GM21825 (cell line): Measurements from ENCODE around the gene UPK3BL2.
"Not testable (repeated sequence)": the region's sequence is repeated elsewhere in the genome, so short reads cannot be mapped to it uniquely, and the experiment has no call there.

Experiments used
- ATAC-seq: cut with Tn5 transposase; IDR thresholded peaks from one replicate; pipeline ENCODE4 v1.9.1; 2021; ENCODE audit warnings: mild to moderate bottlenecking, moderate library complexity; ENCODE audit not compliant: unreplicated experiment

UPK3BL2 gene

GRCh38 chr7:102531583-102531982 is 11.9 kb downstream of the UPK3BL2 start:
- not testable (repeated sequence) for ATAC-seq

DNA sequence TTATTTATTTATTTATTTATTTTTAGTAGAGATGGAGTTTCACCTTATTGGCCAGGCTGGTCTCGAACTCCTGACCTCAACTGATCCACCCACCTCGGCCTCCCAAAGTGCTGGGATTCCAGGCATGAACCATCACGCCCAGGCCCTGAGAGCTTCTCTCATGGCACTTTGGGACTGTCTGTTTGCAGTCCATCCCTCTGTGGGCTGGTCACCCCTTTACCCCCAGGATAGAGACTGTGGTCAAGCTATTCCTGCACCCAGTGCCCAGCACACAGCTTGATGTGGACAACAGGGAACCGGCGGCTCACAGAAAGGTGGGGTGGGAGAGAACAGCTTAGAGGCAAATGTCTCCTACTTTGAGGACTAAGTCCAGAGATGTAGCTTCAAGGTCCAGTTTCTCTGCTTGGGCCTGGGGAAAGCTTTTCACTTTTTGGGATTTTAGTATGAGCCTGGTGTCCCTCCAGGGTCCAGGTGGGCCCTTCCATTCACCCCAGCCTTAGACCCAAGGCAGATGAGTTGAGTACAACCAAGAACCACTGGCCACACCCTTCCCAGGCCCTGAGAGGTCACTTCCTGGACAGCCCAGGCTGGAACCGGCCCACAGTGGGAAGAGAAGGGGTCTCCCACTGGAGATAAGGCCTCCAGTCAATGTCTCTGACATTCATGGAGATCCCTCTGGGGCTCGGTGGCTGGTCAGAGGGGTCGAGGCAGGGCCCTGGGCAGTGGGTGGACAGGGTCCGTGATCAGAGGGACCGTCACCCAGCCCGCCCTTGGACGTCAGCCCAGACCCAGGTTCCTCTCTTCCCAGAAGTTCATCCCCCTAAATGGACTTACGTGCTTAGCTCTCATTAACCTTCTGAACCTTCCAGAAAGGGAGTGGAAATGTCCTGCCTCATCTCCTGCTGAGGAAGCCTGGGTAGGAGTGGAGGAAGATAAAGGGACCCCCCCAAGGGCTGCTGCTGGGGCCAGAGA is 15.4 kb downstream of the UPK3BL2 start:
- ATAC-seq = not testable (repeated sequence)

GRCh38 chr7:102527182-102527581 is 16.3 kb downstream of the UPK3BL2 start:
- ATAC-seq = not testable (repeated sequence)

GRCh38 chr7:102524803-102525202 is 18.7 kb downstream of the UPK3BL2 start:
- not testable (repeated sequence) for ATAC-seq

DNA sequence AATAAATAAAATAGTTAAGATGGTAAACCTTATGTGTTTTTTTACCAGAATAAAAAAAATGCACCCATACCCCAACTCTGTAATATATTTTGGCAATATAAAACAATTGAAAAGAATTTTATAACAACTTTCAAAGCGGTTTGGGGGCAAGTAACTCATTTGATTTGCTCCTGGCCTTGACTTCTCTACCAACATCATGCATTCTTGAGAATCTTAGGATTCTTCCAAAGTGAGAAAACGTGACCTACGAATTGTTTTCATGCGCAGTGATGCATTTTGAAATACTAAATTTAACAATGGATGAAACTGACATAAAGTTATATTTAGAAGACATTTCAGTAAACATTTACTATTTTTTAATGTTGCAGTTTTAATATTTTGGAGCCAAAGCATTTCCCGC is 22.7 kb downstream of the UPK3BL2 start:
- not testable (repeated sequence) for ATAC-seq

- peak; percentile 65 for ATAC-seq
Measured at GRCh38 chr7:102517550-102518147, 25.8 kb downstream of the UPK3BL2 start, which contains the start of gene RASA4B. RASA4B (minus strand) TSS chr7:102517777; CDS start chr7:102517710, 67 bp downstream.

DNA sequence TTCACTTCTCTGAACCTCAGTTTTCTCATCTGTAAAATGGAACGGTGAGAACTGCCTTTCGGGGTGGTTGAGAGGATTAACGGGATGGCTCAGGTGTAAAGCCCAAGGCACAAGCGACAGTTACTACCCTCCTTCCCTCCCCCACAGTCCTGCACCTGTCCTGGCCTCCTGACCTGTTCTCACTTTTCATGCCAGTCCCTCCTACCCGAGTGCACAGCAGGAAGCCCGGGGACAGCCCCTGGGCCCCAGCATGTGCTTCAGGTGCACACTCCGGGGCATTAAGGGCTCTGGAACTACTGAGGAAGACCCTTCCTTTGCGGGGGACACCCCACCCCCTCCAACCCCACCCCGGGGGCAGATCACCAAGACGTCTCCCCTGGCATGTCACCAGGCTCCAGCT is 26.5 kb downstream of the UPK3BL2 start:
- ATAC-seq = not testable (repeated sequence)

DNA sequence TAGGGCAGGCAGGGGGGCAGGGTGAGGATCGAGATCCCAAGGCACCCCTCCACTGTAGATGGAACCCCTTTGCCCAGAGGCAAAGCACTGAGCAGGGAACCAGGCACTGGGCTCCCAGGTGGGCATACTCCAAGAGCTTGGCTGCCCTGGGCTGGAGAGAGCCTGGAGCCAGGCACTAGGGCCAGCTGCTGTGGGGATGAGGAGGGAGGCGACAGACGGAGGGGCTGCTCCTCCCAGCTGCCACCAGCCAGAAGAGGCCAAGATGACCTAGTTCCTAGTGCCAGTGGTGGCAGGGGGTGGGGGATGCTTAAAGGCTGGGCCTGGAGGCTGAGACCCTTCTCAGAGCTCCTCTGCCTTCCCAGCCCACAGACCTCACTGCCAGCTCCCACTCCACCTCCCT is 27.6 kb downstream of the UPK3BL2 start:
- ATAC-seq = peak; percentile 0

GRCh38 chr7:102514881-102515721 is 28.4 kb downstream of the UPK3BL2 start:
- peak; percentile 52 for ATAC-seq

DNA sequence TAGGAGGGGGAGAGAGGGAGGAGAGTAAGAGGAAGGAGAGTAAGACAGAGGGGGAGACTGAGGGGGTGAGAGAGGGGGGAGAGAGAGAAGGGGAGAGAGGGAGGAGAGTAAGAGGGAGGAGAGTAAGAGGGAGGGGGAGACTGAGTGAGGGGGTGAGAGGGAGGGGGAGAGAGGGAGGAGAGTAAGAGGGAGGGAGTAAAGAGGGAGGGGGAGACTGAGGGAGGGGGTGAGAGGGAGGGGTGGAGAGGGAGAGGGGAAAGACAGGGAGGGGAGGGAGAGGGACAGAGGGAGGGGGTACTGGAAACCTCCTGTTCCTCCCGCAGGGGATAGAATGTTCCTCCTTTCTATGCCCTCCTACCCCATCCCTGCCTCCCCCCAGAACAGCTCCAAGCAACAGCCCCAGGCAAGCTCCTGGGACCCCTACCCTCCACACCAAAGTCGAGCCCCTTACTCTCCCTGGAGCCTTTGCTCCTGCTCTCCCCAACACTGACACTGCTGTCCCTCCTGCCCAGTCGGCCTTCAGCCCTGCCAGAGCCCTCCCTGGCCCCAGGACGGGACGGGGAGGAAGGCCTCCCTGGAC is 30.8 kb downstream of the UPK3BL2 start:
- not testable (repeated sequence) for ATAC-seq

DNA sequence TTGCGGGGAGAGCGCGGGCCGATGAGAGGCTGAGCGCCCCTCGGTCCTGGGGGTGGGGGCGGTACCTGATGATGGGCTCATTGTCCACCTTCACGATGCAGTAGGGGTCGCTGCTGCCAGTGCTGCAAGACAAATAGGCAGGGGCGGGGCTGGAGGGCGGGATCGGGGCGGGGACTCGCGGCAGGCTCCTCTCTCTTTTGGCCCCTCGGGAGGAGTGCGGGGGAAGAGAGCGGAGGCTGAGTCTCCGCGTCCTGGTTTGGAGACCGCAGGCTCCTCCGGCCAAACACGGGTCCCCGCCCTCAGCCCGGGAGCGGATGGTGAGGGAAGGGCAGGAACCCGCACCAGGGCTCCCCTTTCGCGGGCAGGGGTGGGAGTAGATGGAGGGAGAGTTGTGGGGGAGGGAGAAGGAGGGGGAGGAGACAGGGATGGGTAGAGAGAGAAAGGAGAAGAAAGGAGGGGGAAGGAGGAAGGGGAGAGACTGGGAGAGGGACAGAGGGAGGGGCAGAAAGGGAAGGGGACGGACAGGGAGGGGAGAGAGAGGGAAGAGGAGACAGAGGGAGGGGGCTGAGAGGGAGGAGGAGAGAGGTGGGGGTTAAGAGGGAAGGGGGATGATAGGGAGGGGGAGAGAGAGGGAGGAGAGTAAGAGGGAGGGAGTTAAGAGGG is 31.5 kb downstream of the UPK3BL2 start:
- ATAC-seq = peak; percentile 31

DNA sequence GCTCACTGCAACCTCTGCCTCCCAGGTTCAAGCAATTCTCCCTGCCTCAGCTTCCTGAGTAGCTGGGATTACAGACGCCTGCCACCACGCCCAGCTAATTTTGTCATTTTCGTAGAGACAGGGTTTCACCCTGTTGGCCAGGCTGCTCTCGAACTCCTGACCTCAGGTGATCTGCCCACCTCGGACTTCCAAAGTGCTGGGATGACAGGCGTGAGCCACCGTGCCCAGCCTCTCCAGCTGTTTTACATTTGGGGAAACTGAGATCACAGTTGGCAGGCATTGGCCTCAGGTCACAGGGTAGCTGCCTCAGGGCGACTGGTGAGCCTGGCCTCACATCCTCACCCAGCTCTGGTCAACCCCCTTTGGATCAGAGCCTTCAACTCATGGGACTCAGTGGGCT is 32.9 kb downstream of the UPK3BL2 start:
- not testable (repeated sequence) for ATAC-seq

DNA sequence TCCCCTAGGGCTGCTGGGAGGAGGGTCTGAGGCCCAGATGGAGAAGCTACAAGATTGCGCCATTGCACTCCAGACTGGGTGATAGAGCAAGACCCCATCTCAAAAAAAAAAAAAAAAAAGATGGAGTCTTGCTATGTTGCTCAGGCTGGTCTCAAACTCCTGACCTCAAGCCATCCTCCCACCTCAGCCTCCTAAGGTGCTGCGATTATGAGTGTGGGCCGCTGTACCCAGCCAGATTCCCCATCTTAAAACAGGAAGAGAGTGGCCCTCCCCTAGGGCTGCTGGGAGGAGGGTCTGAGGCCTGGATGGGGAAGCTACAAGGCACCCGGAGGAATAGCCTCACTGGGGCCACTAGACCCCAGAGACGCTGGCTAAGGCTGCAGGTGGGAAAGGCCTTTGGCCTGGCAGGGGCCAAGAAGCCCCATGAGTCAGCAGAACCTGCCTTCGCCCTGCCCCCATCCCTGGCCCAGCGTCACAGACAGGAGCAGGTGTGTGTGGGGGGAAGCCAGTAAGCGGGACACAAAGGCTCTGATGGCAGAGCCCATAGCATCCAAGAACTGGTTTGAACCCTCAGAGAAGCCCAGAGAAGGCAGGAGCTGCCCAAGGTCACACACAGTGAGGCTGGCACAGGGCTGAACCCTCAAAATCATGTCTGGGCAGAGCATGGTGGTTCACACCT is 35.9 kb downstream of the UPK3BL2 start:
- not testable (repeated sequence) for ATAC-seq

DNA sequence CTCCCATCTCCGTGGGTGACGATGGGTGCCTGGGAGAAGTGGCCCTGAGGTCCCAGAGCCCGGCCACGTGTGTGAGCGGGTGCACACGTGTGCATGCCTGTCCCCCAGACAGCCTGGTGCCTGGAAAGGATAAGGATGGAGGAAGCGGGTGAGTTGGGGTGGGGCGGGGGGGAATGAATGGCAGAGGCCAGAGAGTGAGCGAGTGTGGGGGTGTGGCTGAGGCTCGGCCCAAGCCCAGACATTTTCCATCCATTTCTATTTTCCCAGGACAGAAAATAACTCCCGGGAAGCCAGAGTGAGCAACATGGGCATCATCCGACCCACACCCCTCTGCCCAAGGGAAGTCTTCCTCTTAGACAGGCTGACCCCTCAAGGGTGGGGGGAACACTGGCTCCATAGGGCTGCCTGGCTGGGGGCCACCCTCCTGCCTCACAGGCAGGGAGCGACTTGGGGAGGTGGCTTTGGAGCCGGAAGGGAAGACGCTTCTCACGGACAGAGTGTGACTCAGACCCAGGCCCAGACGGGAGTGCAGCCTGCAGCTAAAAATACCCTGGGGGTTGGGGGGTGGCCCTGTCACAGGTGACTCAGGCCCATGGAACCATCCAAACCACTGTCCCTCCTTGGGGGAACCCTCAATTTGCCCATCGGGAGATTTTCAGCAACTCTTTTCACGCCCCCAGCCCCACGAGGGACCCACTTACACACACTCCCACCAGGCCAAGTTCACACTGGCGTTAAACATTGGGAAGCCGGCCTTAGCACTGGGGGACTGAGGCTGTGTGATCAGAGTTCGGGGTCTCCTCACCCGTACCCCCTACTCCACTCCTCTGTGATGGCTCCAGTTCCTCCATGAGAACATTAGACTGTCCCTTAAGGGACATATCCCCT is 38.0 kb downstream of the UPK3BL2 start:
- not testable (repeated sequence) for ATAC-seq

DNA sequence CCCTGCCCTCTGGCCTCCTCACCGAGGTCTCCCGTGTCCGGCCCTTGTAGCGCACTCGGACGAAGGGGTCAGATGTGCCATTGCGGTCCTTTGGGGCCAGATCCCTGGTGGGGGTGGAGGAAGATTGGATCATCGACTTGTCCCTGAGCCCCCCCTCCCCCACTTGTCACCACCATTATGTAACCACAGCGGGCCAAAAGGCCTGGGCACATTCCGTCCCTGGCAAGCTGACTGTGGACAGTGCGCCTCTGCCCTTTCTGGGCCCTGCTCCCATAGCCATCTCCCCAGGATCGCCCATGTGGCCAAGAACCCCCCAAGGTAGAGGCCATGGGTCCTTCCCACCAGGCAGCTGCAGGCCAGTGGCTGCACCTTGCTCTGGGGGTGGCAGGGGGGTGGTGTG is 40.4 kb downstream of the UPK3BL2 start:
- ATAC-seq = not testable (repeated sequence)

DNA sequence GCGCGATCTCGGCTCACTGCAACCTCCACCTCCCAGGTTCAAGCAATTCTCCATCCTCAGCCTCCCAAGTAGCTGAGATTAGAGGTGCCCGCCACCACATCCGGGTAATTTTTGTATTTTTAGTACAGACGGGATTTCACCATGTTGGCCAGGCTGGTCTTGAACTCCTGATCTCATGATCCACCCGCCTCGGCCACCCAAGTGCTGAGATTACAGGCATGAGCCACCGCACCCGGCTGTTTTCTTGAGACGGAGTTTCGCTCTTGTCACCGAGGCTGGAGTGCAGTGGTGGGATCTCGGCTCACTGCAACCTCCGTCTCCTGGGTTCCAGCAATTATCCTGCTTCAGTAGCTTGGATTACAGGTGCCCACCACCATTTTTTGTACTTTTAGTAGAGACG is 45.2 kb downstream of the UPK3BL2 start:
- not testable (repeated sequence) for ATAC-seq

DNA sequence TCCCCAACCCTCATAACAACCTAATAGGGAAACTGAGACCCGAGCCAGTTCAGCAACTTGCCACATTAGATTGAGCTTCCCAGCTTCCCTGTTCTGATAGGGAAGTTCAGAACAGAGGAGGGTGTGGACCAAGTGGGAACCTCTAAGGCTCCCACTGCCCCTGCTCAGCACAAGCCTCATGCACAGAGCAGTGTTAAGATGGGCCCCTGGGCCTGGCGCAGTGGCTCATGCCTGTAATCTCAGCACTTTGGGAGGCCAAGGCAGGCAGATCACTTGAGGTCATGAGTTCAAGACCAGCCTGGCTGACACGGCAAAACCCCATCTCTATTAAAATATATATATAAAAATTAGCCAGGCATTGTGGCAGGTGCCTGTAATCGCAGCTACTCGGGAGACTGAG is 46.2 kb downstream of the UPK3BL2 start:
- not testable (repeated sequence) for ATAC-seq

DNA sequence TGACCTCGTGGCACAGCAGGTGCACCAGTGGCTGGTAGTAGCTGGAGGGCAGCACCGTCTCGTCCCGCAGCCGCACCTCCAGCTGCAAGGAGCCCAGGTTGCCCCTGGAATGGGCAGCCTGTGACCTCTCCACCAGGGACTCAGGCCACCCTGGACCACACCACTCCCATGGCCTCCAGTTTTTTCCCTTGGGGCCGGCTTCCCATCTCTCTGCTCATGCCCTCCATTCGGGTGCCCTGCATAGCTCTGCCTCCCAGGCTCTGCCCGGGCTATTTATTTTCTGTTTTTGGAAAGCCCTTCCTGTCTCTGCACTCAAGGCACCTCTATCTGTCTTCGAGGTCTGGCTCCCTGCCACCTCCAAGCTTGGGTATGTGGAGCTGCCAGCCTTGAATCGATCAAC is 46.6 kb downstream of the UPK3BL2 start:
- ATAC-seq = not testable (repeated sequence)
